ENCODE measurements around the gene MPRIP. TPM values are rescaled to one million over a fixed set of nuclear protein-coding genes. Genes with fewer than 3 reads are reported as not detected.
A peak's percentile ranks its signal among the peaks of the same experiment; 100 is the strongest.

Gene MPRIP
- total and polyA plus RNA-seq, 2 of the 13 experiments (the other 11 are each of a cell fraction or from before 2014, with no cell fraction given) = 50.2 to 52.4 TPM

GRCh38 chr17:17041571-17042383 lies 480 bp upstream of the MPRIP start (continued):
- peak; percentile 38; the same call in 1 of the 2 replicates for TF ChIP-seq ZHX1 (CRISPR knock-in tag; IDR thresholded peaks at IDR 0.05; ENCODE audit: low read depth)
- TF ChIP-seq SATB2 (CRISPR knock-in tag; IDR thresholded peaks at IDR 0.05) = no peak
- TF ChIP-seq ZNF142 (CRISPR knock-in tag; IDR thresholded peaks at IDR 0.05) = peak; percentile 77; the same call in 1 of the 2 replicates
- peak; percentile 41; the same call in 1 of the 2 replicates for TF ChIP-seq KDM5B (CRISPR knock-in tag; IDR thresholded peaks at IDR 0.05; ENCODE audit: borderline replicate concordance)
- TF ChIP-seq UBTF (CRISPR knock-in tag; IDR thresholded peaks at IDR 0.05) = peak; percentile 38
- TF ChIP-seq E2F5 (CRISPR knock-in tag; conservative IDR thresholded peaks at IDR 0.05) = no peak
- TF ChIP-seq LCORL (IDR thresholded peaks at IDR 0.05) = no peak
- peak; percentile 80 for TF ChIP-seq LCORL (CRISPR knock-in tag; IDR thresholded peaks at IDR 0.05)
- TF ChIP-seq ZNF776 (CRISPR knock-in tag; IDR thresholded peaks at IDR 0.05) = peak; percentile 39; the same call in 1 of the 2 replicates
- no peak for TF ChIP-seq JDP2 (CRISPR knock-in tag; IDR thresholded peaks at IDR 0.05; ENCODE audit: borderline replicate concordance)
- 0 out of 2 replicates have a peak, but pooled peaks have one; percentile 20 for TF ChIP-seq ZNF580 (CRISPR knock-in tag; IDR thresholded peaks at IDR 0.05; ENCODE audit: borderline replicate concordance, low read depth)
- TF ChIP-seq ZNF382 (CRISPR knock-in tag; IDR thresholded peaks at IDR 0.05; ENCODE audit: borderline replicate concordance) = no peak
- 0 out of 2 replicates have a peak, but pooled peaks have one; percentile 29 for TF ChIP-seq ZNF788 (CRISPR knock-in tag; IDR thresholded peaks at IDR 0.05; ENCODE audit: borderline replicate concordance)
- TF ChIP-seq MTF1 (CRISPR knock-in tag; IDR thresholded peaks at IDR 0.05) = no peak
- no peak for TF ChIP-seq NKX3-1 (CRISPR knock-in tag; IDR thresholded peaks at IDR 0.05)
- peak; percentile 53; the same call in 1 of the 2 replicates for TF ChIP-seq YEATS2 (CRISPR knock-in tag; IDR thresholded peaks at IDR 0.05; ENCODE audit: borderline replicate concordance)
